ENCODE measurements around the gene HOXC6.

The HOXC6 gene

GRCh38 chr12:54025499-54026405 is 2.5 kb upstream of the HOXC6 start:
- H3K4me3 ChIP-seq (ENCODE audit: low read depth, low read length), result no peak overlapping the region
- peak; percentile 33 for TF ChIP-seq CTCF (IDR thresholded peaks at IDR 0.05; ENCODE audit: low read depth, low read length)
- peaks cover 34% of the 10 kb centered on the region for H3K4me1 ChIP-seq
- no peaks in the 10 kb centered on the region for H3K36me3 ChIP-seq
- H3K27me3 ChIP-seq, result no peaks in the 10 kb centered on the region
- no peak for DNase-seq
- H3K9me3 ChIP-seq, result no peaks in the 10 kb centered on the region

GRCh38 chr12:54026640-54027441 is 1.4 kb upstream of the HOXC6 start:
- H3K9me3 ChIP-seq, result no peaks in the 10 kb centered on the region
- no peaks in the 10 kb centered on the region for H3K36me3 ChIP-seq
- no peaks in the 10 kb centered on the region for H3K27me3 ChIP-seq
- no peak overlapping the region for H3K4me3 ChIP-seq (ENCODE audit: low read depth, low read length)
- no peak for TF ChIP-seq CTCF (IDR thresholded peaks at IDR 0.05; ENCODE audit: low read depth, low read length)
- peaks cover 23% of the 10 kb centered on the region for H3K4me1 ChIP-seq
- DNase-seq, result no peak

- no peaks in the 10 kb centered on the region for H3K36me3 ChIP-seq
- no peaks in the 10 kb centered on the region for H3K27me3 ChIP-seq
- peaks cover 19% of the 10 kb centered on the region for H3K4me1 ChIP-seq
- TF ChIP-seq CTCF (IDR thresholded peaks at IDR 0.05; ENCODE audit: low read depth, low read length), result no peak
- DNase-seq, result no peak
- H3K9me3 ChIP-seq, result no peaks in the 10 kb centered on the region
- no peak overlapping the region for H3K4me3 ChIP-seq (ENCODE audit: low read depth, low read length)
Measured at GRCh38 chr12:54027442-54027786, 826 bp upstream of the HOXC6 start.

GRCh38 chr12:54029529-54030441 is 1.5 kb downstream of the HOXC6 start:
- Histone ChIP-seq H3K4me3 (ENCODE audit: low read depth, low read length) (peak overlapping the region; percentile 83), H3K27me3 (no peaks in the 10 kb centered on the region), H3K9me3 (no peaks in the 10 kb centered on the region), H3K4me1 (peaks cover 9% of the 10 kb centered on the region), H3K36me3 (no peaks in the 10 kb centered on the region)
- TF ChIP-seq CTCF (IDR thresholded peaks at IDR 0.05; ENCODE audit: low read depth, low read length), result no peak
- DNase-seq, result no peak

- peaks cover 13% of the 10 kb centered on the region for H3K4me1 ChIP-seq
- H3K4me3 ChIP-seq (ENCODE audit: low read depth, low read length), result no peak overlapping the region
- no peaks in the 10 kb centered on the region for H3K27me3 ChIP-seq
- no peak for DNase-seq
- no peaks in the 10 kb centered on the region for H3K9me3 ChIP-seq
- no peaks in the 10 kb centered on the region for H3K36me3 ChIP-seq
- TF ChIP-seq CTCF (IDR thresholded peaks at IDR 0.05; ENCODE audit: low read depth, low read length), result no peak
Measured at GRCh38 chr12:54030442-54030801, 2.2 kb downstream of the HOXC6 start.
